Stimulated activated CD8-positive, alpha-beta memory T cell treated with anti-CD3 and anti-CD28 coated beads, Interleukin-12 subunit alpha, Interleukin-12 subunit beta, amount 100 ng/mL, for 24 hours (primary cell): ENCODE measurements around the gene PLBD2.

Experiments
- DNase-seq: peaks from one replicate; pipeline ENCODE4 v3.0.0-alpha.2; 2020; ENCODE audit errors: extremely low read depth

PLBD2 gene

DNA sequence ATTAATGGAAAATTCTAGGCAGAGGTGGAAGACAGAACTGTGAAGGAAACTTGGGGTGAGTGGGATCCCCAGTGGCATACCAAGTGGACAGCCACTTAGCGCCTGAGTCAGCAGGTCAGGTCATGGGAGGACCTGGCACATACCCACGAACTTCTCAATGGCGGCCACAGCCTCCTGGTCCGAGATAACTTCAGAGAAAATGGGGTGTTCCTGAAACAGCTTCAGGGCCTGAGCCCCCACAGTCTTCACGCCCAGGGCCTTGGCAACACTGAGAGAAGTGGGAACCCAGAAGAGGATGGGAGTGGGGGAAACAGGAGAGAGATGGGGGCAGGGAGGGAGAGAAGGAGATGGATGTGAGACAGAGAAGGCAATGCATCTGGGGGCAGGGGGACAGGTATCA lies 35.4 kb downstream of the PLBD2 start:
- no peak for DNase-seq

GRCh38 chr12:113395119-113395518 lies 36.7 kb downstream of the PLBD2 start:
- no peak for DNase-seq

- DNase-seq, result no peak
Observed at GRCh38 chr12:113396200-113396599, 37.8 kb downstream of the PLBD2 start.

DNA sequence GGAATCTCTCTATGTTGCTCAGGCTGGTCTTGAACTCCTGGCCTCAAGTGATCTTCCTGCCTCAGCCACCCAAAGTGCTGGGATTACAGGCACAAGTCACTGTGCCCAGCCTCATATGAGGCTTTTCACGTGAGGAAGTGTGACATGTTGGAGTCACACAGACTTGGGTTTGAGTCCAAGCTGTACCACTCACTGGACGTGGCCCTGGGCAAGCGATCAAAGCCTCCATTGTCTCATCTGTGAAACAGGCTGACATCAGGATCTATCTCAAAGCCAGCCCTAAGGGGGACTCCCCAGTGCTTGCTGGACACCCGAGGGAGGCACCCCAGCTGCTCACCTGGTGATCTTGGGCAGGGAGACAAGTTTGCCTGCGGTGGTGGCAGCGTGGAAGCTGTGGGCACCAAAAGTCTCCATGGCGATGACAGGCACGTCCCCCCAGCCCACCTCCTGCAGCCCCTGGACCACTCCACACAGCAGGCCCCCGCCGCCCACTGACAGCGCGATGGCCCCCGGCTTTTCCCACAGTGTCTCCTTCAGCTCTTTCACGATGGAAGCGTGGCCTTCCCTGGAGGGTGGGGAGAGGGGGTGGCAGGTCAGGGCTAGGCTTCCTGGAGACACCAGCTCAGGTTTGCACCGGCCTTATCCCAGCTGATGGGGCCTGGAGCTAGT lies 38.6 kb downstream of the PLBD2 start:
- no peak for DNase-seq

DNA sequence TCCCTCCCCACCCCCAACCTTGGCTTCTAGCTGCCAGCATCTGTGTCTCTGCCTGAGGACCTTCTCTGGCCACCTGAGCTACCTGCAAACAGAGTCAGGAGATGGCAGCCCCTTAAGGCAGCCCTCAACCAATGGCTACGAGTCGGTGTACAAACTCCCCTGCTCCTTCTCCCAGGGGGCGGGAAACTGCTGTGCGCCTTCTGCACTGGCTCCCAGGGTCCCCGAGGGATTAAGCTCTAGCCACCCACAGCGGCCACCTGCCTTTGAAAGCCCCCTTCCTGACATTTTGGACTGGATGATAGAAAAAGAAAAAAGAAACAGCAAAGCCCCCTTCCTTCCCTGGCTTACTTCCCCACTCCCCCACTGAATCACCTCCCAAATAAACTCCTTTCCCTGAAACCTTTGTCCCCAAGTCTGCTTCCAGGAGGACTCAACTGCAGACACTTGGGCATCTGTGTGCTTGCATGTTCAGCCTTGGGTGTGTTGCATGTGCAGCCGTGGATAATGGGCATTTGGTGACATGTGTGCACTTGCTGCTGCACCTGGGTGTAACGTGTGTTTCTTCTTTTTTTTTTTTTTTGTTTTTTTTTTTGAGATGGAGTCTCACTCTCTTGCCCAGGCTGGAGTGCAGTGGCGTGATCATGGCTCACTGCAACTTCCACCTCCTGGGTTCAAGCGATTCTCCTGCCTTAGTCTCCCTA lies 39.3 kb downstream of the PLBD2 start:
- no peak for DNase-seq

DNA sequence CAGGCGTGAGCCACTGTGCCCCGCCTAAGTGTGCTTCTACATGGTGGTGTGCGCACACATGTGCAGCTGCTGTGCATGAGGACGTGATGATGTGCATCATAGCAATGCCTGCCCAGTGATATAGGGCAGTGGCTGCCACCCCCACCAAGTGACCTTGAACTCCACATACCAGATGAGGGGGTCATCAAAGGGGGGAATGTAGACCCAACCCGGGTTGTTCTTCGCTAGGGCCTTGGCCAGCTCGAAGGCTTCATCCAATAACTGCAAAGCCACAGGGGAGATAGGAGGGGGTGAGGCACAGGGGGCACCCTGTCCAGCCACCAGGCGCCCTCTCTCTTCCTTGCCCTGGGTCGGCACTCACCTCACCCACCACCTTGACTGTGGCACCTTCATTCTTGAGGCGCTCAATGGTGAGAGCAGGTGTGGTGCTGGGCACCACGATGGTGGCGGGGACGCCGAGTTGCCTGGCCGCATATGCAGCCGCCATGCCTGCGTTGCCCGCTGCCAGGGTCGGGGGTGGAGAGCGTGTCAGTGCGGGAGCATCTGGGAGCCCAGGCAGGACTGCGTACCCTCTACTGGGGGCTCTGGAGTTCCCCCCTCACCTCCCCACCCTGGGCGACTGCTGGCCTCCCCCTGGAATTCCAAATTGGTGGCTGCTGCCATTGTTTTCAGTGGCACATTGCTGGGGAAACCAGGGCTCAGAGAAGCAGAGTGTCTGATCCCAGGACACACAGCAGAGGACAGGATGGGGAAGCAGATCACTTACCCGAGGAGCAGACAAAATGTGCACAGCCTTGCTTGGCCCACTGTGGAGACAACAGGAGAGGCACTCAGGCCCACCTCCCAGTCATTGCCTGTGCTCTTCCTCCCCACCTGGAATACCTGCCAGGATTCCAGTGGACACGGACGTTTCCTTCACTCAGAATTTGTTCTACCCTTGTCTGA lies 40.2 kb downstream of the PLBD2 start:
- no peak for DNase-seq

DNA sequence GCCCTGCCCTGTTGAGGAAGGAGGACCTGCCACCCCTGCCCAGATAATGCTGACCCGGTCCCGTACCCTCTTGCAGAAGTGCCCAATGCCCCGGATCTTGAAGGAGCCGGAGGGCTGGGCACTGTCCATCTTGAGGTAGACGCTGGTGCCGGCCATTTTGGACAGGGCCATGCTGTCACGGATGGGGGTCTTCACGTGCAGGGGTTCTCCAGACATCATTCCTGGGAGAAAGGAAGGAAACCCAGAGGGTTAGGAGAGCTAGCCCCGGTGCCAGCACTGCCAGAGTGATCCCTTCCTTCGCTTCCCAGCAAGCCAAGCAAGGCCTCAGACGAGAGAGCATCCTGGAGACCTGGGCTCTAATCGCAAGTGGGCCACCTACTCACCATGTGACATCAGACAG lies 41.1 kb downstream of the PLBD2 start:
- no peak for DNase-seq

DNA sequence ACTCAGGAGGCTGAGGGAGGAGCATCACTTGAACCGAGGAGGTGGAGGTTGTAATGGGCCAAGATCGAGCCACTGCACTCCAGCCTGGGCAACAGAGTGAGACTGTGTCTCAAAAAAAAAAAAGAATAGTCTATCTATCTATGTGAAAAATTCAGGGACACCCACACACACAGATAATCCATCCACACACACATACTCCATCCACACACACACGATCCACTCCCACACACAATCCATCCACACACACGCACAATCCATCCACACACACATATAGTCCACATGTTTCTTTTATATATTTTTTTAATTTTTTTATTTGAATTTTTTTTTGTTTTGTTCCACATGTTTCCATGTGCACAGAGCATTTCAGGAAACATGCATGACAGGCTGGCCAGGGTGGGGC lies 42.0 kb downstream of the PLBD2 start:
- no peak for DNase-seq

- no peak for DNase-seq
Observed at GRCh38 chr12:113401066-113402000, 42.9 kb downstream of the PLBD2 start.

- DNase-seq, result no peak
Observed at GRCh38 chr12:113402586-113403260, 44.3 kb downstream of the PLBD2 start.

DNA sequence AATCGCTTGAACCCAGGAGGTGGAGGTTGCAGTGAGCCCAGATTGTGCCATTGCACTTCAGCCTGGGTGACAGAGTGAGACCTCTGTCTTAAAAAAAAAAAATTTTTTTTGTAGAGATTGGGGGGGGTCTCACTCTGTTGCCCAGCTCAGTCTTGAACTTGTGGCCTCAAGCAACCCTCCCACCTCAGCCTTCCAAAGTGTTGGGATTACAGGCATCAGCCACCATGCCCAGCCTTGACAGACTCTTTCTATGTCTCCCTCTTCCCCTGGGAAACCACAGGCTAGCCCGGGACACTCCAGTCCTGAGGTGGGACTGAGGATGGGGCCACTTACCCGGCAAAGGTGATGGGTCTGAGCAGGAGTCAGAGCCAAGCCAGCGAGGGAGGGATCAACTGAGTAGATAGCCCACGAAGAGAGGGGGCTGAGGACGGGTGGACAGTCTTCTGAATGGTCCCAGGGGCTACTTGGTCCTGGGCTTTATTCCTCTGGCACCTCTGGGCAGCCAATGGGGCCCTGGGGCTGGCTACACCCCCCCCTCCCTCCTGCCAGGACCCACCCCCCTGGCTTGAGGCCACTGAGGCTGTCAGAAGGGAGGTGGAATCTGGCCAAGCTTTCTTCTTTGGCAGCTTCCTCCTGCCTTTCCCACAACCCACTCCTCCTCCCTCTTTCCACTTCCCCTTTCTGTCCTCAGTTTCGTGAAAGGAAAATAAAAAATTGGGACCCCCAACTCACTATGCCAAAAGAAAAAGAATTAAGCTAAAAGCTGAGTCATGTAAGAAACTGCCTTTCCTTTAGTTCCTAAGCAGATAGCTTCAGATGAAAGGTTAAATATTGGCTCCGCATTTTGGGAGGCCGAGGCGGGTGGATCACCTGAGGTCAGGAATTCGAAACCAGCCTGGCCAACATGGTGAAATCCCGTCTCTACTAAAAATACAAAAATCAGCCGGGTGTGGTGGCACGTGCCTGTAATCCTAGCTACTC lies 45.3 kb downstream of the PLBD2 start, which contains the start of gene SDS:
SDS (minus strand) TSS at position 453 of the 981 bp plus-strand sequence. CDS start 4,179 bp downstream, outside the sequence.
- no peak for DNase-seq

DNA sequence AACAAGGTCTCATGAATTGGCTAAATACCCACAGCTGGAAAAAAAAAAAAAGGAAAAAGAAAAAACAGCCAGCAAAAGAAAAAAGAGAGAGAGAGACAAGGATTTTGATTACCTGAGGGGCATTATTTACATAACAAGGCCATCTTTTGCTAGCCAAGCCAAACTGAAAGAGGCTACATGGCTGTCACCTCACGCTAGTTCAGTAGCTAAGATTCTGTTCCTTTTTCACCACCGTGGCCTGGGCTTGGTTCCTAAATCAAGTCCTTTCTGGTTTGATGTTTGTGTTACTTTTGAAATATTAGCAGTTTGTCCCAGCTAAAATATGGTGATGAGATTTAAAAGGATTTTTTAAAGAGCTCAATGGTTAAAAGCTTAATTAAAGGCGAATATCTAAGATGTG lies 47.3 kb downstream of the PLBD2 start:
- no peak for DNase-seq

- DNase-seq, result no peak
Observed at GRCh38 chr12:113407931-113408600, 49.7 kb downstream of the PLBD2 start.

DNA sequence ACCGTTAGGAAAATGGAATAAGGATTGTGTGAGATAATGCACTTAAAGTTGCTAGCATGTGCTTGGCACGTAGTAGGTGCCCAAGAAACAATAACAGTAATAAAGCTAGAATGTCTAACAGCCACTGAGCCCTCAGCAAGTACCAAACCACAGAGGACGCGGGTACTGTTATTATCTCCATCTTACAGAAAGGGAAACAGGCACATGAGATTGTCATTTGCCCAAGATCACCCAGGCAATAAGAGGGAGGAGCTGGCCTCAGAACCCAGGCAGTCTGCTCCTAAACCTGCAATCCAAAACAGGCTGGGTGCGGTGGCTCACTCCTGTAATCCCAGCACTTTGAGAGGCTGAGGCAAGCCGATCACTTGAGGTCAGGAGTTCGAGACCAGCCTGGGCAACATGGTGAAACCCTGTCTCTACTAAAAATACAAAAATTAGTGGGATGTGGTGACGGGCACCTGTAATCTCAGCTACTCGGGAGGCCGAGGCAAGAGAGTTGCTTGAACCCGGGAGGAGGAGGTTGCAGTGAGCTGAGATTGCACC lies 50.4 kb downstream of the PLBD2 start:
- no peak for DNase-seq

DNA sequence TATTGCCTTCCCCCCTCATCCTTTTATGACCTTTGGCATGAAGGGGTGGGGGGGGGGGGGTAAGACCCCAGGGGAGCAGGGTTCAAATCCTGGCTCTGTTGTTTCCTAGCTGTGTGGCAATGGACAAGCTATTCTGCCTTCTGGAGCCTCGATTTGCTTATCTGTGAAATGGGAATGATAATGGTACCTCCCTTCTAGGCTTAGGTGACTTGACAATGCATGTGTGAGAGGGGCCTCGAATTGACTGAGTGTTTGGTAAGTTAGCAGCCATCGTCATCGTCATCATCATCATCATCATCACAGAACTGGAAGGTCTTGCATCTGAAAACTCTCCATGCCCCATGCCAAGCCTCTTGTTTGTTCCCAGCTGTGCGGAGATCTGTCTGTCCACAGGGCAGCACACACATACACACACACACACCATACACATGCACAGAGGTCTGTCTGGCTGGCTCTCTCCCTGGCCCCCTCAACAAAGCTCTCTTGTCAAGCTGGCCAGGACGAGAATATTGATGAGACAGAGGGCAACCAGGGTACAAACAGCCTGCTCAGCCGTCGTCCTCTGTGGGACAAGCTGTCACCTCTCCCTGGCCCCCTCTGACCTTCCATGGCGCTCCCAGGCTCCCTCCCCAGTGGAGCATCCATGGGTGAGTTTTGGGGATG lies 51.2 kb downstream of the PLBD2 start:
- DNase-seq, result no peak

DNA sequence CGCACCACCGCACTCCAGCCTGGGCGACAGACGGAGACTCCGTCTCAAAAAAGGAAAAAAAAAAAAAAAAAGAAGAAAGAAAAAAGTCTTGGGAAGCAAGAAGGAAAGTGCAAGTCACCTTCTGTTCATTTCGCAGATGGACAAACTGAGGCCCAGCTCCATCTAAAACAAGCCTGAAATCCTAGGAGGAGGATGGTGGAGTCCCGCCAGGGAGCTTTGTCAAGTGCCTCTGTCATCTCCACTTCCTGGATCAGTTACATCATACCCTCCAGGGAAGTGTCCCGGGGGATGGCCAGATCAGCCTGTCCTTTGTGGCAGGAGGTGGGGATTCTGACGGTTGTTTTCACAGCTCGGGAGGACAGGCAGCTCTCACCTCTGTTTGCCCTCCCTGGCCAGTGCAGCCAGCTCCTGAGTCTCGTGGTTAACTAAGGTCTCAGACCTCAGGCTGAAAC lies 55.1 kb downstream of the PLBD2 start:
- no peak for DNase-seq

DNA sequence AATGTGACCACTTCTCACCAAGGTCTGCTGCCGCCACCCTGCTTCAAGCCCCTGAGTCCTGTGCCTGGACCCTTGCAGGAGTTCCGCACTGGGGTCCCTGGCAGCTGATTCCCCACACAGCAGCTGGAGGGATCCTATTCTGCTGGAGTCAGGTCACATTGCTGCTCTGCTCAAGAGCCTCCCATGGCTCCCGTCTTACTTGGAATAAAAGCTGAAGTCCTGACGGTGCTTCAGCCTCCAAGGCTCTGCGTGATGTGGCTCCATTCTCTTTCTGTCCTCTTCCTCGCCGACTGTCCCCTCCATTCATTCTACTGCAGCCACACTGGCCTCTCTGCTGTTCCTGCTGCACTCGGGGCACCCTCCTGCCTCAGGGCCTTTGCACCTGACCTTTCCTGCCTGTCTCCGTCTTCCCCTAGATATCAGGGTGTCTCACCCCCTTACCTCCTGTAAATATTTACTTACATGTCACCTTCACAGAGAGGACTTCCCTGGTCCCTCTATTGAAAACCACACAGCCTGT lies 56.2 kb downstream of the PLBD2 start:
- no peak for DNase-seq
